ENCODE data around the gene RBP5.

RBP5 gene

DNA sequence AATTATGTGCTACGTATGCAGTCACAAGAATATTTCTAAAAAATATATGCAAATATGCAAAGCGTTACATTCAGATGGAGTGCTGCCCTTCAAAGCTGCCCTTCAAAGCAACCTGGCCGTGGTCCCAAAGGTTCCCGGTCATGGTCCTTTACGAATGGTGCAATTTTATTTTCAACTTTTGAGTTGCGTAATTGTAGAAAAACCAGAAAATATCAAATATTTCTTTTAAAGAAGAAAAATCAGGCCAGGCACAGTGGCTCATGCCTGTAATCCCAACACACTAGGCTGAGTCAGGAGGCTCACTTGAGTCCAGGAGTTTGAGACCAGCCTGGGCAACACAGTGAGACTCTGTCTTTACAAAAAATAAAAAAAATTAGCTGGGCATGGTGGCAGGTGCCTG is 22.8 kb upstream of the RBP5 start:
- peaks cover 58% of the 10 kb centered on the region for H3K36me3 Mint-ChIP-seq (ENCODE audit: low read depth)
- peaks cover 6% of the 10 kb centered on the region for H3K4me1 Mint-ChIP-seq
- TF ChIP-seq, protein P1, sequence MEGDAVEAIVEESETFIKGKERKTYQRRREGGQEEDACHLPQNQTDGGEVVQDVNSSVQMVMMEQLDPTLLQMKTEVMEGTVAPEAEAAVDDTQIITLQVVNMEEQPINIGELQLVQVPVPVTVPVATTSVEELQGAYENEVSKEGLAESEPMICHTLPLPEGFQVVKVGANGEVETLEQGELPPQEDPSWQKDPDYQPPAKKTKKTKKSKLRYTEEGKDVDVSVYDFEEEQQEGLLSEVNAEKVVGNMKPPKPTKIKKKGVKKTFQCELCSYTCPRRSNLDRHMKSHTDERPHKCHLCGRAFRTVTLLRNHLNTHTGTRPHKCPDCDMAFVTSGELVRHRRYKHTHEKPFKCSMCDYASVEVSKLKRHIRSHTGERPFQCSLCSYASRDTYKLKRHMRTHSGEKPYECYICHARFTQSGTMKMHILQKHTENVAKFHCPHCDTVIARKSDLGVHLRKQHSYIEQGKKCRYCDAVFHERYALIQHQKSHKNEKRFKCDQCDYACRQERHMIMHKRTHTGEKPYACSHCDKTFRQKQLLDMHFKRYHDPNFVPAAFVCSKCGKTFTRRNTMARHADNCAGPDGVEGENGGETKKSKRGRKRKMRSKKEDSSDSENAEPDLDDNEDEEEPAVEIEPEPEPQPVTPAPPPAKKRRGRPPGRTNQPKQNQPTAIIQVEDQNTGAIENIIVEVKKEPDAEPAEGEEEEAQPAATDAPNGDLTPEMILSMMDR (IDR thresholded peaks at IDR 0.05), result no peak
- H3K27ac Mint-ChIP-seq, result no peak overlapping the region
- no peak overlapping the region for H3K4me3 Mint-ChIP-seq
- no peak for DNase-seq
- H3K9me3 Mint-ChIP-seq, result no peaks in the 10 kb centered on the region
- H3K27me3 Mint-ChIP-seq (ENCODE audit: low read depth, poor library complexity), result no peaks in the 10 kb centered on the region

DNA sequence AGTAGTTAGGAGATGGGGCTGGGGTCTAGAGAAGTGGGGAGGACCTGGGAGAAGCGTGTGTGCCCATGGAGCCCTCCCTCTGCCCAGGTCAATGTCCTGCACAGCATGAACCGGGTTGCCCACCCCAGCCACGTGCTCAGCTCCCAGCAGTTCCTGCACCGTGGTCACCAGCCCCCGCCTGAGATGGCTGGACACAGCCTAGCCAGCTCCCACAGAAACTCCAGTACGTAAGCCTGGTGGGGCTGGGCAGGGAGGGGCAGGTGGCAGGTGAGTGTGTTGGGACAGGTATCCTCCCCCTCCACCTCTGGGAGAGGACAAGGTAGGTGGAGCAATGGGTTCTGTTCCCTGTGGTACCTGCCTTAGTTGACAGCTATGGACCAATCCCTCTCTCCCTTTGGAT is 22.2 kb upstream of the RBP5 start:
- Mint-ChIP-seq H3K9me3 (no peaks in the 10 kb centered on the region), H3K36me3 (ENCODE audit: low read depth) (peaks cover 60% of the 10 kb centered on the region), H3K4me3 (no peak overlapping the region), H3K4me1 (peaks cover 6% of the 10 kb centered on the region), H3K27me3 (ENCODE audit: low read depth, poor library complexity) (no peaks in the 10 kb centered on the region), H3K27ac (no peak overlapping the region)
- TF ChIP-seq, protein P1 (IDR thresholded peaks at IDR 0.05), result no peak
- no peak for DNase-seq

DNA sequence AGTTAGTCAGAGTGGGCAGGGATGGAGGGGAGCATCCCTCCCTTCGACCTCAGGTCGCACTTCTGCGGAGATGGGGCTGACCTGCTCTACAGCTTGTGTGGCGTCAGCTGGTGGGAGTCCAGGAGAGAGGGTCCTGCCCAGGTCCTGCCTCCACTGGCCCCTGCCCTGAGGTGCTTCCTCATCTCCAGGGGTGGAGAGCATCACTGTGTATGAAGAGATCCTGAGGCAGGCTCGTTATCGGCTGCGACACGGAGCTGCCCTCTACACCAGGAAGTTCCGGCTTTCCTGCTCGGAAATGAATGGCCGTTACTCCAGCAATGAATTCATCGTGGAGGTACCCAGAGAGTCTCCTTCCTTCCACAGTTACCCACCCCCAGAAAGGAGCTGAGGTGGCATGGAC is 21.7 kb upstream of the RBP5 start:
- H3K9me3 Mint-ChIP-seq, result no peaks in the 10 kb centered on the region
- no peak overlapping the region for H3K27ac Mint-ChIP-seq

DNA sequence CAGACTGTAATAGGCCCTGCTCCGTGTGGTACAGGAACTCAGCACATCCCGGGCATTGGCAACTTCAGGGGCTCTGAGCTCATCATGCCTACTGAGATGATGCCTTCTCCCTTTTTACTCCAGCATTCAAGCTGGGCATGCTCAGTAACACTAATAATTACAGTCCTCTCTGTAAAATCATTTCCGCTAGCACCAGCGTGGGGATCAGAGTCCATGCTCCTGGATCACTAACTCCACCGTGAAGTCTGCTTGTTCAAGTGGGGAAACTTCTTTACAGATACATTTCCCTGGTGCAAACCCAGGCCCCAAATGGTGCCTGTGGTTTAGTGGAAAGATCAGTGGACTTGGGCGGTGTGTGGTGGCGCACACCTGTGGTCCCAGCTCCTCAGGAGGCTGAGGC is 18.2 kb upstream of the RBP5 start:
- Mint-ChIP-seq H3K27me3 (ENCODE audit: low read depth, poor library complexity) (no peaks in the 10 kb centered on the region), H3K27ac (no peak overlapping the region), H3K4me3 (no peak overlapping the region), H3K9me3 (no peaks in the 10 kb centered on the region), H3K36me3 (ENCODE audit: low read depth) (peaks cover 63% of the 10 kb centered on the region), H3K4me1 (no peaks in the 10 kb centered on the region)
- TF ChIP-seq, protein P1 (IDR thresholded peaks at IDR 0.05), result no peak
- no peak for DNase-seq

More for the DNA sequence above, 21.7 kb upstream of the RBP5 start:
- H3K4me1 Mint-ChIP-seq, result peaks cover 5% of the 10 kb centered on the region
- H3K4me3 Mint-ChIP-seq, result no peak overlapping the region
- TF ChIP-seq, protein P1 (IDR thresholded peaks at IDR 0.05), result no peak
- DNase-seq, result no peak
- no peaks in the 10 kb centered on the region for H3K27me3 Mint-ChIP-seq (ENCODE audit: low read depth, poor library complexity)
- H3K36me3 Mint-ChIP-seq (ENCODE audit: low read depth), result peaks cover 62% of the 10 kb centered on the region

DNA sequence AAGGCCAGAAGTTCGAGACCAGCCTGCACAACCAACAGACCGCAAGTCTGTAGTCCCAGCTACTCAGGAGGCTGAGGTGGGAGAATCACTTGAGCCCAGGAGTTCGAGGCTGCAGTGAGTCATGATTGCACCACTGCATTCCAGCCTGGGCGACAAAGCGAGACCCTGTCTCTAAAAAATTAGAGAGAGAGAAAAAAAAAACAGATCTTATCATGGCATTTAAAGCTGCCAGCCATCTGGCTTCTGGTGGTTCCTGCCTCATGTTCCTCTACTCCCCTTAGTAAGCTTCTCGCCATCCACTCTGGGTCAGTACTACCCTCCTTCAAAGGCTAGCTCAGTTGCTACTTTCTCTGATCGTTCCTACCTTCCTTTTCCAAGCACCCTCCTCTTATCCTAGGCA is 17.5 kb upstream of the RBP5 start:
- no peak for DNase-seq
- TF ChIP-seq, protein P1 (IDR thresholded peaks at IDR 0.05), result no peak
- no peak overlapping the region for H3K4me3 Mint-ChIP-seq
- no peaks in the 10 kb centered on the region for H3K27me3 Mint-ChIP-seq (ENCODE audit: low read depth, poor library complexity)
- no peak overlapping the region for H3K27ac Mint-ChIP-seq
- H3K4me1 Mint-ChIP-seq, result no peaks in the 10 kb centered on the region
- H3K9me3 Mint-ChIP-seq, result no peaks in the 10 kb centered on the region
- H3K36me3 Mint-ChIP-seq (ENCODE audit: low read depth), result peaks cover 68% of the 10 kb centered on the region

DNA sequence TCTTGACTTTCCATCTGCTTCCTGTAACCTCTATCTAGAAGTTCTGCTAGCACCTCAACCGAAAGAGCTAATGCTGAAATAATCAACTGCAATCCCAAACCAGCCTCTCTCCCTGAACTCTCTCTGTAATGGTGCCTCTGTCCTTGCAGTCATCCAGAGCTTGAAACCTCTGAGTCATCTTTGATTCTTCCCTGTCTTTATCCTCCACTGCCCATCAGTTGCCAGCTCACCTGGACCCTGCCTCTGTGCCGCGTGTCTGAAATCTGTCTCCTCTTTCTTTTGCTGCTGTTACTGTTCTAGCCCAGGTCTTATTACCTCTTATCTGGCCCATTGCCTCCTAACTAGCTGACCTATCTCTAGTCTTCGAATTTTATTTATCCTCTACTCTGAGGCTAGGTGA is 17.0 kb upstream of the RBP5 start:
- H3K27ac Mint-ChIP-seq, result no peak overlapping the region
- no peaks in the 10 kb centered on the region for H3K27me3 Mint-ChIP-seq (ENCODE audit: low read depth, poor library complexity)
- no peaks in the 10 kb centered on the region for H3K9me3 Mint-ChIP-seq
- TF ChIP-seq, protein P1 (IDR thresholded peaks at IDR 0.05), result no peak
- H3K4me1 Mint-ChIP-seq, result no peaks in the 10 kb centered on the region
- DNase-seq, result no peak
- peaks cover 69% of the 10 kb centered on the region for H3K36me3 Mint-ChIP-seq (ENCODE audit: low read depth)
- no peak overlapping the region for H3K4me3 Mint-ChIP-seq
